ENCODE results near the gene ADARB1.

DNA sequence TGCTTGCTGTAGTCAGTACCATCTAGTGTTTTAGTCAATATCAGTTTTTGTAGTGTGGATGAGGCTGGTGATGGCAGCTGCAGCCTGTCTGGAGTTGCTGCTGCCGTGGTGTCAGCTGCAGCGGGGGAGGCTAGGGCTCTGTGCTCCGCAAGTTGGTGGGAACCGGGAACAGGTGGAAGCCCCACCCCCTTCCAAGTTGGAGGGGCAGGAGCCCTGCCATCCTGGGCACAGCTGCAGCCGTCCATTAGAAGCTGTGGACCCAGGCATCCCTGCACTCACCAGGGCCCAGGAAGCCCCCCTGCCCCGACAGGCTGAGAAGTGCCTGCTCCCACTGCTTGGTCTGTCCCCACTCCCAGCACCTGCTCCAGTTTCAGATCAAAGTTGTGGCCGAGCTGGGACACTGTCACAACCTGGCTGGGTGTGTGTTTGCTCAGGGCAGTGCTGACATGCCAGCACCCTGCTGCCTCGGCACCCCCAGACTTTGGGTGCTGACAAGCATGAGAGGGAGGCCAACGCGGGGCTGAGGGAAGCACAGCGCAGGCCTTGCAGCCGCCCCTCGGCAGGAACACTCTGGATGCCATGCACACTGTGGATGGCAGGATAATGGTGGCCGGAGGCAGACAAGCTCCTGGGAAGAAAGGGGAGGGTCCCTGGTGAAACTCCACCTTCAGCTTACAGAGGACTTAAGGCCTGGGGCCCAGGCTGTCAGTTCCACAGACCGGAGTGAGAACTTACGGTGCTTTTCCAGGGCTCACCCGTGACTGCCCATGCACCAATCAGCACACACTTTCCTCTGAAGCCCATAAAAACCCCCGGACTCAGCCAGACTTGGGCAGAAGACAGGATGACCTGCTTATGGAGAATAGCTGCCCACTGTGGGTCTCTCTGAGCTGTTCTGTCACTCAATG is 86.9 kb downstream of the ADARB1 start:
- TF ChIP-seq, protein P1, sequence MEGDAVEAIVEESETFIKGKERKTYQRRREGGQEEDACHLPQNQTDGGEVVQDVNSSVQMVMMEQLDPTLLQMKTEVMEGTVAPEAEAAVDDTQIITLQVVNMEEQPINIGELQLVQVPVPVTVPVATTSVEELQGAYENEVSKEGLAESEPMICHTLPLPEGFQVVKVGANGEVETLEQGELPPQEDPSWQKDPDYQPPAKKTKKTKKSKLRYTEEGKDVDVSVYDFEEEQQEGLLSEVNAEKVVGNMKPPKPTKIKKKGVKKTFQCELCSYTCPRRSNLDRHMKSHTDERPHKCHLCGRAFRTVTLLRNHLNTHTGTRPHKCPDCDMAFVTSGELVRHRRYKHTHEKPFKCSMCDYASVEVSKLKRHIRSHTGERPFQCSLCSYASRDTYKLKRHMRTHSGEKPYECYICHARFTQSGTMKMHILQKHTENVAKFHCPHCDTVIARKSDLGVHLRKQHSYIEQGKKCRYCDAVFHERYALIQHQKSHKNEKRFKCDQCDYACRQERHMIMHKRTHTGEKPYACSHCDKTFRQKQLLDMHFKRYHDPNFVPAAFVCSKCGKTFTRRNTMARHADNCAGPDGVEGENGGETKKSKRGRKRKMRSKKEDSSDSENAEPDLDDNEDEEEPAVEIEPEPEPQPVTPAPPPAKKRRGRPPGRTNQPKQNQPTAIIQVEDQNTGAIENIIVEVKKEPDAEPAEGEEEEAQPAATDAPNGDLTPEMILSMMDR (IDR thresholded peaks at IDR 0.05): no peak
- TF ChIP-seq EZH2 (IDR thresholded peaks at IDR 0.05): no peak
